Smooth muscle cell (in vitro differentiated cells): ENCODE results near the gene CECR2. TPM values are rescaled to one million over a fixed set of nuclear protein-coding genes. Genes with fewer than 3 reads are reported as not detected.

Experiments used
- DNase-seq: peaks from one replicate; lab custom pipeline; 2025; ENCODE audit not compliant: unreplicated experiment; lab: John Stamatoyannopoulos, UW
- H2AFZ ChIP-seq: fragments of 200-600 bp; sonication (generic); 2 replicates; pipeline ENCODE4 v1.6.0; 2016; ENCODE audit warnings: antibody characterized with exemption, low read depth, mild to moderate bottlenecking
- H3F3A ChIP-seq: fragments of 200-600 bp; sonication (generic); 2 replicates; pipeline ENCODE4 v1.6.0; 2017; ENCODE audit warnings: antibody characterized with exemption, low read depth
- H3K27ac ChIP-seq: fragments of 200-600 bp; sonication (generic); 2 replicates; pipeline ENCODE4 v1.5.1; 2016; ENCODE audit warnings: low read depth, mild to moderate bottlenecking
- H3K27me3 ChIP-seq: fragments of 200-600 bp; sonication (generic); 2 replicates; pipeline ENCODE4 v1.6.1; 2016; ENCODE audit warnings: low read depth, mild to moderate bottlenecking
- H3K36me3 ChIP-seq: fragments of 200-600 bp; sonication (generic); 2 replicates; pipeline ENCODE4 v1.5.1; 2016; ENCODE audit warnings: low read depth
- H3K4me1 ChIP-seq: fragments of 200-600 bp; sonication (generic); 2 replicates; pipeline ENCODE4 v1.5.1; 2016; ENCODE audit warnings: low read depth
- H3K4me2 ChIP-seq: fragments of 200-600 bp; sonication (generic); 2 replicates; pipeline ENCODE4 v1.6.0; 2016; ENCODE audit warnings: mild to moderate bottlenecking
- H3K4me3 ChIP-seq: fragments of 200-600 bp; sonication (generic); 2 replicates; pipeline ENCODE4 v1.5.1; 2016; ENCODE audit warnings: mild to moderate bottlenecking
- H3K79me2 ChIP-seq: fragments of 200-600 bp; sonication (generic); 2 replicates; pipeline ENCODE4 v1.6.0; 2016; ENCODE audit warnings: low read depth, mild to moderate bottlenecking
- H3K9ac ChIP-seq: fragments of 200-600 bp; sonication (generic); 2 replicates; pipeline ENCODE4 v1.6.0; 2016; ENCODE audit warnings: low read depth
- H3K9me3 ChIP-seq: fragments of 200-600 bp; sonication (generic); replicated peaks from 2 replicates; pipeline ENCODE4 v1.5.1; 2016; ENCODE audit warnings: low read depth
- H4K20me1 ChIP-seq: fragments of 200-600 bp; sonication (generic); 2 replicates; pipeline ENCODE4 v1.6.0; 2016; ENCODE audit warnings: low read depth
- CTCF ChIP-seq: fragments of 200-600 bp; sonication (generic); IDR thresholded peaks from 2 replicates; pipeline ENCODE4 v1.5.1; 2017; ENCODE audit warnings: borderline replicate concordance, mild to moderate bottlenecking, antibody characterized with exemption; ENCODE audit not compliant: insufficient read depth, poor library complexity, severe bottlenecking
- WGBS: methylation state at CpG from one replicate; pipeline ENCODE4 v1.1.7; 2016; ENCODE audit warnings: low lambda C conversion rate; 5-methylcytosine and 5-hydroxymethylcytosine counted together
- polyA plus RNA-seq: library from polyadenylated mRNA; unstranded; fragments of >200 nt; fragmentation: Nextera tagmentation; extraction: Ambion mirVana; gene quantifications from 2 replicates; pipeline ENCODE4 v1.2.1, GENCODE V29; 2016
- total RNA-seq: library from RNA; depleted of rRNA; stranded (reverse); fragments of >200 nt; gene quantifications from 2 replicates; pipeline ENCODE4 v1.2.3, GENCODE V29; 2014

CECR2 gene
- total and polyA plus RNA-seq, 2 experiments from 2014 or later, result 1.4 to 2.8 TPM

GRCh38 chr22:17402293-17402692, 33.0 kb downstream of the CECR2 start:
- Histone ChIP-seq H3K27ac (no peak overlapping the region), H3K9me3 (no peaks in the 10 kb centered on the region), H3K4me2 (no peak overlapping the region), H4K20me1 (no peaks in the 10 kb centered on the region), H3K9ac (no peak overlapping the region), H3K4me3 (no peak overlapping the region), H3F3A (peaks cover 3% of the 10 kb centered on the region), H2AFZ (no peak overlapping the region), H3K79me2 (peaks cover 29% of the 10 kb centered on the region), H3K27me3 (no peaks in the 10 kb centered on the region), H3K4me1 (peaks cover 4% of the 10 kb centered on the region), H3K36me3 (no peaks in the 10 kb centered on the region)
- TF ChIP-seq CTCF, result no peak
- no peak for DNase-seq

GRCh38 chr22:17403906-17404305, 34.6 kb downstream of the CECR2 start:
- no peaks in the 10 kb centered on the region for H3K36me3 ChIP-seq
- no peaks in the 10 kb centered on the region for H4K20me1 ChIP-seq
- no peak overlapping the region for H3K4me2 ChIP-seq
- H3K79me2 ChIP-seq, result peaks cover 42% of the 10 kb centered on the region
- no peak overlapping the region for H3K9ac ChIP-seq
- H3K4me3 ChIP-seq, result no peak overlapping the region
- no peak overlapping the region for H2AFZ ChIP-seq
- no peak for DNase-seq
- 80% methylated on average over 13 of the region's 13 CpGs for WGBS
- H3K4me1 ChIP-seq, result no peaks in the 10 kb centered on the region
- H3K27me3 ChIP-seq, result no peaks in the 10 kb centered on the region
- no peak for TF ChIP-seq CTCF
- no peak overlapping the region for H3K27ac ChIP-seq
- no peaks in the 10 kb centered on the region for H3F3A ChIP-seq
- H3K9me3 ChIP-seq, result no peaks in the 10 kb centered on the region

DNA sequence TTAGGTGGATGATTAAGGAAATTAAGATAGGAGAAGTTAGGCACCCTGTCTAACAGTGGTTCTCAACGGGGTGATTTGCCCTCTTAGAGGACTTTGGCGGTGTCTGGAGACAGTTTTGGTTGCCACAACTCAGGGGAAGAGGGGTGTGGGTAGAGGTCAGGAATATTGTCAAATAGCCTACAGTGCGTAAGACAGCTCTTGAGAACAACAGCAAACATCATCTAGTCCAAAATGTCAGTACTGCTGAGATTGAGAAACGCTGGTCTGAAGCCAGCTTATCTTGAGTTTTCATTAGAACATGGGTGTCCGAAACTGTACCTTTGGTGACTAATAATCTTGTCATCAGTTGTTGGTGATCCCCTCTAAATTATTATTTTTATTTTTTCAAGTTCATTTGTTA, 38.4 kb downstream of the CECR2 start:
- Histone ChIP-seq H3F3A (no peaks in the 10 kb centered on the region), H3K9ac (no peak overlapping the region), H3K4me3 (no peak overlapping the region), H4K20me1 (no peaks in the 10 kb centered on the region), H3K79me2 (peaks cover 41% of the 10 kb centered on the region), H3K9me3 (no peaks in the 10 kb centered on the region), H3K36me3 (no peaks in the 10 kb centered on the region), H3K27me3 (no peaks in the 10 kb centered on the region), H3K4me2 (no peak overlapping the region), H3K27ac (no peak overlapping the region), H3K4me1 (peaks cover 18% of the 10 kb centered on the region), H2AFZ (no peak overlapping the region)
- WGBS, result 81% methylated on average over 5 of the region's 5 CpGs
- no peak for DNase-seq
- no peak for TF ChIP-seq CTCF

GRCh38 chr22:17410576-17410975, 41.3 kb downstream of the CECR2 start:
- Histone ChIP-seq H3K27me3 (no peaks in the 10 kb centered on the region), H3F3A (no peaks in the 10 kb centered on the region), H3K36me3 (no peaks in the 10 kb centered on the region), H3K9me3 (no peaks in the 10 kb centered on the region), H3K79me2 (peaks cover 64% of the 10 kb centered on the region), H4K20me1 (no peaks in the 10 kb centered on the region), H3K4me1 (peaks cover 24% of the 10 kb centered on the region), H3K27ac (no peak overlapping the region), H3K4me2 (no peak overlapping the region), H3K9ac (no peak overlapping the region), H2AFZ (no peak overlapping the region), H3K4me3 (no peak overlapping the region)
- WGBS, result 92% methylated on average over 4 of the region's 4 CpGs
- DNase-seq, result no peak
- TF ChIP-seq CTCF, result no peak
